Endothelial cell of umbilical vein (primary cell): Measurements from ENCODE around the gene TLR6. TPM values are rescaled to one million over a fixed set of nuclear protein-coding genes. Genes with fewer than 3 reads are reported as not detected.
A peak's percentile ranks its signal among the peaks of the same experiment; 100 is the strongest.

ENCODE experiments used
- BruUV-seq: library from RNA; stranded (reverse); fragments of 400-500 nt; replicated peaks from 2 replicates; lab custom pipeline; 2021; lab: Mats Ljungman, UMichigan
- CTCF ChIA-PET: fragments of 300-600, 350-600 bp; sonication (Branson Sonifier 250); formaldehyde crosslinking; loops from one replicate; lab custom pipeline; 2021; ENCODE audit warnings: antibody characterized with exemption, inconsistent platforms; lab: Charles Lee
- POLR2A ChIA-PET: fragments of 300-600, 350-600 bp; sonication (Branson Sonifier 250); formaldehyde crosslinking; loops from one replicate; lab custom pipeline; 2021; ENCODE audit warnings: antibody characterized with exemption, inconsistent platforms; lab: Charles Lee
- DNase-seq: peaks from one replicate; pipeline ENCODE4 v3.0.0-alpha.2; 2011; ENCODE audit warnings: low read depth, low spot score
- FAIRE-seq: peaks from 2 replicates; lab custom pipeline; 2011; peaks lifted over from hg19 to GRCh38; lab: Jason Lieb, UNC
- H2AFZ ChIP-seq: 2 replicates; pipeline ENCODE4 v1.6.0; 2012; ENCODE audit warnings: low read depth, low read length, control low read depth, inconsistent platforms
- H3K27ac ChIP-seq: 2 replicates; pipeline ENCODE4 v1.5.1; 2011; ENCODE audit warnings: low read depth, mild to moderate bottlenecking, control low read depth, low read length, moderate library complexity; ENCODE audit not compliant: insufficient read depth
- H3K27me3 ChIP-seq, 2 experiments: 2 replicates each; pipeline versions ENCODE4 v1.6.0 to v1.6.1; 2011; ENCODE audit warnings: low read length in 2 of 2, mixed read lengths in 1 of 2; ENCODE audit not compliant: control insufficient read depth in 2 of 2, insufficient read depth in 2 of 2
- H3K36me3 ChIP-seq, 2 experiments: 2 replicates in 1 of 2; 3 replicates in 1 of 2; pipeline ENCODE4 v1.5.1; 2011; ENCODE audit warnings: low read length in 2 of 2, mild to moderate bottlenecking in 1 of 2, moderate library complexity in 1 of 2; ENCODE audit not compliant: control insufficient read depth in 2 of 2, insufficient read depth in 2 of 2; ENCODE audit errors: extremely low read depth in 1 of 2
- H3K4me1 ChIP-seq: 3 replicates; pipeline ENCODE4 v1.5.1; 2011; ENCODE audit warnings: mild to moderate bottlenecking, low read length; ENCODE audit not compliant: control insufficient read depth, insufficient read depth; ENCODE audit errors: extremely low read depth
- H3K4me2 ChIP-seq: 2 replicates; pipeline ENCODE4 v1.6.1; 2011; ENCODE audit warnings: low read length, control low read depth, mixed read lengths; ENCODE audit not compliant: insufficient read depth
- H3K4me3 ChIP-seq, 3 experiments: fragments of 200-600 bp in 1 of 3; sonication (generic), shearing (Covaris generic) in 1 of 3; replicated peaks in 1 of 3; 2 replicates each; pipeline ENCODE4 v1.5.1; 2011 to 2016; ENCODE audit warnings: control low read depth in 3 of 3, low read length in 3 of 3, mild to moderate bottlenecking in 2 of 3, inconsistent platforms in 1 of 3, low read depth in 1 of 3, moderate library complexity in 1 of 3; ENCODE audit not compliant: insufficient read depth in 1 of 3
- H3K79me2 ChIP-seq: 2 replicates; pipeline ENCODE4 v1.6.0; 2012; ENCODE audit warnings: low read length, inconsistent platforms; ENCODE audit not compliant: control insufficient read depth, insufficient read depth
- H3K9ac ChIP-seq: replicated peaks from 2 replicates; pipeline ENCODE3; 2011; ENCODE audit warnings: low read length, control low read depth; ENCODE audit not compliant: insufficient read depth; ENCODE audit errors: extremely low read depth
- H3K9me1 ChIP-seq: replicated peaks from 3 replicates; pipeline ENCODE4 v1.6.0; 2011; ENCODE audit warnings: mild to moderate bottlenecking, low read length; ENCODE audit not compliant: control insufficient read depth, insufficient read depth; ENCODE audit errors: extremely low read depth
- H3K9me3 ChIP-seq: replicated peaks from 2 replicates; pipeline ENCODE4 v1.5.1; 2012; ENCODE audit warnings: low read length, inconsistent platforms; ENCODE audit not compliant: control insufficient read depth, insufficient read depth
- H4K20me1 ChIP-seq: replicated peaks from 2 replicates; pipeline ENCODE3; 2011; ENCODE audit warnings: mild to moderate bottlenecking, low read length; ENCODE audit not compliant: control insufficient read depth, insufficient read depth; ENCODE audit errors: extremely low read depth
- CTCF ChIP-seq, 2 donors: IDR thresholded peaks; 1 replicate in 1 of 2; 2 replicates in 1 of 2; pipeline ENCODE4 v1.5.1; 2011; ENCODE audit warnings: low read length in 2 of 2, mild to moderate bottlenecking in 2 of 2, moderate library complexity in 2 of 2, control low read depth in 1 of 2, inconsistent platforms in 1 of 2, low read depth in 1 of 2; ENCODE audit not compliant: insufficient read depth in 1 of 2; ENCODE audit errors: extremely low read depth in 1 of 2
- EZH2 ChIP-seq: IDR thresholded peaks from 2 replicates; pipeline ENCODE4 v1.6.1; 2012; ENCODE audit warnings: borderline replicate concordance, low read depth, mild to moderate bottlenecking, moderate library complexity, low read length, inconsistent platforms; ENCODE audit not compliant: severe bottlenecking
- FOS ChIP-seq: IDR thresholded peaks from 2 replicates; pipeline ENCODE4 v1.6.1; 2011; ENCODE audit warnings: mild to moderate bottlenecking, low read length, moderate library complexity, borderline replicate concordance; ENCODE audit not compliant: insufficient read depth
- GATA2 ChIP-seq: IDR thresholded peaks from 2 replicates; pipeline ENCODE4 v1.7.0; 2011; ENCODE audit warnings: low read depth, mild to moderate bottlenecking, moderate library complexity, mixed read lengths, low read length; ENCODE audit not compliant: insufficient read length, insufficient read depth
- JUN ChIP-seq: IDR thresholded peaks from 2 replicates; pipeline ENCODE4 v1.6.1; 2011; ENCODE audit warnings: borderline replicate concordance, low read depth; ENCODE audit not compliant: insufficient read length, insufficient read depth
- MAX ChIP-seq: IDR thresholded peaks from 2 replicates; pipeline ENCODE4 v1.6.1; 2011; ENCODE audit not compliant: insufficient read depth, insufficient read length
- MYC ChIP-seq: IDR thresholded peaks from one replicate; pipeline ENCODE4 v1.6.1; 2011; ENCODE audit warnings: mild to moderate bottlenecking, low read depth, low read length
- POLR2A ChIP-seq: IDR thresholded peaks from 2 replicates; pipeline ENCODE4 v1.6.1; 2012; ENCODE audit warnings: low read depth, mild to moderate bottlenecking, control low read depth, low read length
- POLR2AphosphoS5 ChIP-seq: IDR thresholded peaks from 2 replicates; pipeline ENCODE4 v1.6.1; 2012; ENCODE audit warnings: low read depth, mild to moderate bottlenecking, control low read depth, low read length, moderate library complexity; ENCODE audit not compliant: insufficient read depth
- dilution Hi-C: fragments of 300-500 bp; cut with MboI; formaldehyde crosslinking; loops from one replicate; pipeline ENCODE4 v1.15.0; 2019; ENCODE audit warnings: low sequenced_read_pairs; ENCODE audit not compliant: extremely low pct_ligation_motif_present
- intact Hi-C: fragments of 100-400 bp; cut with micrococcal nuclease; formaldehyde crosslinking; loops from one replicate; pipeline ENCODE4 v1.10.0; 2022
- polyA plus RNA-seq, 4 experiments: library from polyadenylated mRNA; depleted of rRNA in 3 of 4; stranded (reverse) in 3 of 4; unstranded in 1 of 4; fragments of >200 nt; gene quantifications; 2 replicates each; pipeline versions ENCODE4 v1.2.1 to v1.2.3, GENCODE V29; 2011 to 2012; ENCODE audit warnings: missing spikeins in 1 of 4
- total RNA-seq: library from RNA; stranded (reverse); gene quantifications from 2 replicates; pipeline ENCODE4 v1.2.3, GENCODE V29; 2021

The TLR6 gene
- total and polyA plus RNA-seq, 2 donors (not counting 3 experiments of a cell fraction or from before 2014, with no cell fraction given), result 0.19 to 1.7 TPM

DNA sequence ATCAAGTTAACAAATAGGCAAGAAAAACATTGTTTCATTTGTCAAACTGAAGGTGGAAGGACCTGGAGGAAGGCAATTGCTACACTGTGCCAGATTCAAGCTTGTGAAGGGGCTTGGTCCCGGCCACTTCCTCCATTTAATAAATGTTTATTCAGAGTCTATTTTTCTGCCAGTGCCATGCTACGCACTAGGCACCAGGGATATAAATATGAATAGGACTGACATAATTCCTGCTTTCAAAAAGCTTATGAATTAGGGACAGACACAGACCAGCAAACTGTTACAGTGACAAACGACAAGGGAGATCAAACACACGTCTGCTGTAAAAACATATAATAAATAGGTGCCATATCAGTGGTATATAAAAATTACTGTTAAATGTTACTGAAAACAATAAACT lies 571 bp downstream of the TLR6 start:
- peak overlapping the region in 1 of 3 experiments; percentile 34 for H3K4me3 ChIP-seq
- ChIA-PET CTCF (interaction anchor here (0.6 to 2.9 kb wide), 19 partner anchors 11 to 787 kb away, joined by 3 to 71 read pairs (median 4); partner anchors contain the start of genes FAM114A1 and TLR10), POLR2A (interaction anchor here (0.6 kb wide), 1 partner anchor 865 kb away, joined by 7 read pairs; no protein-coding TSS in a partner anchor)
- H3K27ac ChIP-seq, result no peak overlapping the region
- FAIRE-seq (no peak), DNase-seq (no peak)
- intact Hi-C loops, result loop anchor here (1.0 to 5.0 kb wide), 5 partner anchors 33 to 794 kb away; partner anchors contain the start of gene TLR1
- peak overlapping the region; percentile 74 for H3K4me2 ChIP-seq
- no TSS peak for BruUV-seq
- H3K9me3 ChIP-seq, result no peaks in the 10 kb centered on the region
- H3K36me3 ChIP-seq, result no peaks in the 10 kb centered on the region
- no peak overlapping the region for H3K9ac ChIP-seq
- H3K79me2 ChIP-seq, result no peaks in the 10 kb centered on the region
- H3K9me1 ChIP-seq, result no peaks in the 10 kb centered on the region
- peaks cover 24% of the 10 kb centered on the region for H3K4me1 ChIP-seq
- H4K20me1 ChIP-seq, result no peaks in the 10 kb centered on the region
- dilution Hi-C loops, result no loop called here
- H3K27me3 ChIP-seq, result no peaks in the 10 kb centered on the region
- H2AFZ ChIP-seq, result peak overlapping the region; percentile 34
- no peak for TF ChIP-seq POLR2AphosphoS5
- no peak for TF ChIP-seq JUN
- no peak for TF ChIP-seq FOS
- TF ChIP-seq EZH2, result no peak
- no peak for TF ChIP-seq POLR2A
- TF ChIP-seq GATA2, result no peak
- no peak for TF ChIP-seq MAX
- TF ChIP-seq MYC, result no peak
- TF ChIP-seq CTCF (IDR thresholded peaks at IDR 0.05; ENCODE audit: extremely low read depth in 1 of 2, insufficient read depth in 1 of 2, low read depth in 1 of 2, low read length in 2 of 2), result no peak
